Measurements from ENCODE around the gene HELQ. TPM values are rescaled to one million over a fixed set of nuclear protein-coding genes. Genes with fewer than 3 reads are reported as not detected.

Gene HELQ
- total and polyA plus RNA-seq, 2 of the 13 experiments (the other 11 are each of a cell fraction or from before 2014, with no cell fraction given) = 6.6 to 10.8 TPM

- no peaks in the 10 kb centered on the region for H3K27me3 ChIP-seq (ENCODE audit: control insufficient read depth in 1 of 2, insufficient read depth in 2 of 2, low read length in 2 of 2)
- no peak overlapping the region for H3K4me3 ChIP-seq (replicated peaks in 1 of 3; ENCODE audit: insufficient read depth in 1 of 3, low read depth in 2 of 3, low read length in 3 of 3)
- no peaks in the 10 kb centered on the region for H3K9me3 ChIP-seq (ENCODE audit: low read length)
- H3K4me2 ChIP-seq (ENCODE audit: low read depth, low read length) = no peak overlapping the region
- ATAC-seq (no peak), FAIRE-seq (no peak), DNase-seq (ENCODE audit: low spot score) (no peak)
- no peak overlapping the region for H2AFZ ChIP-seq (ENCODE audit: low read length)
- in situ Hi-C loops (cut with HindIII; ENCODE audit: extremely low pct_ligation_motif_present, low pct_unique_long_range_greater_than_20kb) = no loop called here
- ChIA-PET POLR2A (no interaction called here), CTCF (ENCODE audit: low intra/inter-chr PET ratio, low total read pairs) (no interaction called here)
- peaks cover 28% of the 10 kb centered on the region for H3K4me1 ChIP-seq (ENCODE audit: insufficient read depth, low read length)
- H3K36me3 ChIP-seq (replicated peaks in 1 of 2; ENCODE audit: control insufficient read depth in 1 of 2, insufficient read depth in 2 of 2, low read length in 2 of 2) = no peaks in the 10 kb centered on the region
- WGBS (ENCODE audit: low lambda C conversion rate) = 43% methylated on average over 4 of the region's 6 CpGs
- no peak overlapping the region for H3K27ac ChIP-seq (ENCODE audit: extremely low read length, insufficient read depth, low read length)
- no TSS peak for BruUV-seq (replicated peaks)
- no peaks in the 10 kb centered on the region for H4K20me1 ChIP-seq (ENCODE audit: insufficient read depth, low read length)
- intact Hi-C loops (cut with micrococcal nuclease; ENCODE audit: unreplicated experiment) = no loop called here
- no peak for TF ChIP-seq HES4 (CRISPR knock-in tag; IDR thresholded peaks at IDR 0.05; ENCODE audit: borderline replicate concordance)
- TF ChIP-seq KDM6A (CRISPR knock-in tag; IDR thresholded peaks at IDR 0.05; ENCODE audit: low read depth) = no peak
- TF ChIP-seq TEAD3 (CRISPR knock-in tag; optimal IDR thresholded peaks at IDR 0.05; ENCODE audit: borderline replicate concordance) = peak; percentile 16
- TF ChIP-seq, protein P1, sequence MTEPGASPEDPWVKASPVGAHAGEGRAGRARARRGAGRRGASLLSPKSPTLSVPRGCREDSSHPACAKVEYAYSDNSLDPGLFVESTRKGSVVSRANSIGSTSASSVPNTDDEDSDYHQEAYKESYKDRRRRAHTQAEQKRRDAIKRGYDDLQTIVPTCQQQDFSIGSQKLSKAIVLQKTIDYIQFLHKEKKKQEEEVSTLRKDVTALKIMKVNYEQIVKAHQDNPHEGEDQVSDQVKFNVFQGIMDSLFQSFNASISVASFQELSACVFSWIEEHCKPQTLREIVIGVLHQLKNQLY (CRISPR knock-in tag; IDR thresholded peaks at IDR 0.05) = 0 out of 2 replicates have a peak, but pooled peaks have one; percentile 17
- peak; percentile 88 to 89 for TF ChIP-seq MAFK (conservative IDR thresholded peaks at IDR 0.05 in 1 of 2, IDR thresholded peaks at IDR 0.05 in 1 of 2; ENCODE audit: low read length in 2 of 2)
- peak; percentile 84 for TF ChIP-seq MAFF (IDR thresholded peaks at IDR 0.05; ENCODE audit: low read depth, low read length)
- no peak for TF ChIP-seq SRSF9 (IDR thresholded peaks at IDR 0.05; ENCODE audit: borderline replicate concordance, insufficient read depth, low read depth, low read length, poor library complexity, severe bottlenecking)
- TF ChIP-seq RARA (CRISPR knock-in tag; IDR thresholded peaks at IDR 0.05) = peak; percentile 68; the same call in 1 of the 2 replicates
- no peaks in the 10 kb centered on the region for H3K79me2 ChIP-seq (ENCODE audit: insufficient read depth, low read length)
- H3K9ac ChIP-seq (ENCODE audit: insufficient read depth, low read depth, low read length) = no peak overlapping the region
Measured at GRCh38 chr4:83390944-83391343, 64.7 kb downstream of the HELQ start.
